ENCODE measurements around the gene CHCHD6.

CHCHD6 gene

GRCh38 chr3:126895178-126896066 lies 191.4 kb downstream of the CHCHD6 start:
- DNase-seq (ENCODE audit: low read depth, low spot score), result no peak

GRCh38 chr3:126896067-126896441 lies 192.0 kb downstream of the CHCHD6 start:
- DNase-seq (ENCODE audit: low read depth, low spot score), result no peak

GRCh38 chr3:126896968-126897367 lies 192.9 kb downstream of the CHCHD6 start:
- no peak for DNase-seq (ENCODE audit: low read depth, low spot score)

GRCh38 chr3:126897943-126898342 lies 193.9 kb downstream of the CHCHD6 start:
- DNase-seq (ENCODE audit: low read depth, low spot score), result no peak

GRCh38 chr3:126900859-126901540 lies 197.0 kb downstream of the CHCHD6 start:
- no peak for DNase-seq (ENCODE audit: low read depth, low spot score)

GRCh38 chr3:126901631-126902030 lies 197.6 kb downstream of the CHCHD6 start:
- no peak for DNase-seq (ENCODE audit: low read depth, low spot score)

- DNase-seq (ENCODE audit: low read depth, low spot score), result no peak
Measured at GRCh38 chr3:126903521-126903920, 199.5 kb downstream of the CHCHD6 start.

- DNase-seq (ENCODE audit: low read depth, low spot score), result no peak
Measured at GRCh38 chr3:126907557-126907956, 203.5 kb downstream of the CHCHD6 start.

- no peak for DNase-seq (ENCODE audit: low read depth, low spot score)
Measured at GRCh38 chr3:126908752-126909275, 204.8 kb downstream of the CHCHD6 start.

GRCh38 chr3:126910231-126910630 lies 206.2 kb downstream of the CHCHD6 start:
- DNase-seq (ENCODE audit: low read depth, low spot score), result no peak

- peak; percentile 86 for DNase-seq (ENCODE audit: low read depth, low spot score)
Measured at GRCh38 chr3:126911162-126912026, 207.4 kb downstream of the CHCHD6 start.

GRCh38 chr3:126912027-126912422 lies 208.0 kb downstream of the CHCHD6 start:
- no peak for DNase-seq (ENCODE audit: low read depth, low spot score)

- DNase-seq (ENCODE audit: low read depth, low spot score), result no peak
Measured at GRCh38 chr3:126912491-126913195, 208.6 kb downstream of the CHCHD6 start.

GRCh38 chr3:126913524-126913923 lies 209.5 kb downstream of the CHCHD6 start:
- no peak for DNase-seq (ENCODE audit: low read depth, low spot score)

GRCh38 chr3:126914226-126914625 lies 210.2 kb downstream of the CHCHD6 start:
- DNase-seq (ENCODE audit: low read depth, low spot score), result no peak

- DNase-seq (ENCODE audit: low read depth, low spot score), result no peak
Measured at GRCh38 chr3:126915015-126915414, 211.0 kb downstream of the CHCHD6 start.

GRCh38 chr3:126916546-126916945 lies 212.5 kb downstream of the CHCHD6 start:
- no peak for DNase-seq (ENCODE audit: low read depth, low spot score)

- DNase-seq (ENCODE audit: low read depth, low spot score), result no peak
Measured at GRCh38 chr3:126917232-126917804, 213.3 kb downstream of the CHCHD6 start.

GRCh38 chr3:126918355-126918821 lies 214.3 kb downstream of the CHCHD6 start:
- no peak for DNase-seq (ENCODE audit: low read depth, low spot score)

GRCh38 chr3:126921085-126921824 lies 217.2 kb downstream of the CHCHD6 start:
- DNase-seq (ENCODE audit: low read depth, low spot score), result no peak
